ENCODE data around the gene SPATC1L.
"Not testable (repeated sequence)": the region's sequence is repeated elsewhere in the genome, so short reads cannot be mapped to it uniquely, and the experiment has no call there.

Gene SPATC1L

DNA sequence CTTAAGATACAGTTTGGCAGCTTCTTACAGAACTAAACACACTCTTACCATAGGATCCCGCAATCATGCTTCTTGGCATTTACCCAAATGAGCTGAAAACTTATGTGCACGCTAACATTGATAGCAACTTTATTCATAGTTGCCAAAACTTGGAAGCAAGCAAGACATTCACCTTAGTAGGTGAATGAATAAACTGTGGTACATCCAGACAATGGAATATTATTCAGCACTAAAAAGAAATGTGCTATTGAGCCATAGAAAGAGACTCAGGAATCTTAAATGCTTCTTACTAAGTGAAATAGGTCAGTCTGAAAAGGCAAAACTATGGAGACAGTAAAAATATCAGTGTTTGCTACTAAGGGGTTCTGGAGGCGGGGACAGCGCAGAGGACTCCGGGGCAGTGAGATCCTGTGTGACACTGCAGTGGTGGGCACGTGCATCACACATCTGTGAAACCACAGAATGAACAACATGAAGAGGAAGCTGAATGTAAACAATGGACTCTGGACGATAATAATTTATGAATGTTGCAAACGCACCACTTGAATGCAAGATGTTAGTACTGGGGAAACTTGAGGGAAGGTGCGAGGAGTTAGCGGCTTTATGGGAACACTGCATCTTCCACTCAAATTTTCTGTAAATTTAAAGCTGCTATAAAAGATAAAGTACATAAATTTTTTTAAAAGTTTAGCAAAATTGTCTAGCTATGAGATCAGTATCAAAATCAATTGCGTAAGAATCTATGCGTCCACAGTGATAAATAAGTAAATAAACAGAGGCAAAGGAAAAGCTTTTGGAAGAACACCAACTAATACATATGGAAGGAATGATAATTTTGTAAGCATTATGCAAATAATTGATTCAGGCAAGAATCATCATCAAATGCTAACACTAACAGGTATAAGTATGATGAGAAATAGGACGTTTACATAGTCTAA, 15.4 kb upstream of the SPATC1L start:
- ATAC-seq (no peak), DNase-seq (no peak)

DNA sequence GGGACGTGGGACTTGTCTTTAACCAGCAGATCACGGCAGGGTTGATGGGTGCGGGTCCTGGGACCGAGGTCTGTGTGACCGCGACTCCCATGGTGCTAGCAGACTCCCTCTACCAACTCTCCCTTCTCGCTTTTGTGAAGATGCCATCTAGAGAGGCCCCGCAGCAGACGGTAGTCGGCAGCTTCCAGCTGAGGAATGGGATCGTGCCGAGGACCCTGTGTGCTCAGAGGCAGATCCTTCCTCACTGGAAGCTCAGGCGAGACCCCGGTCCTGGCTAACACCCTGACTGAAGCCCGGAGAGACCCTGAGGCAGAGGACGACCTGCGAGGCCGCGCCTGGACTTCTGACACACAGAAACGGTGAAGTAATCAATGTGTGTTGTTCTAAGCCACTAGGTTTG, 12.5 kb upstream of the SPATC1L start:
- ATAC-seq = no peak
- no peak for DNase-seq

DNA sequence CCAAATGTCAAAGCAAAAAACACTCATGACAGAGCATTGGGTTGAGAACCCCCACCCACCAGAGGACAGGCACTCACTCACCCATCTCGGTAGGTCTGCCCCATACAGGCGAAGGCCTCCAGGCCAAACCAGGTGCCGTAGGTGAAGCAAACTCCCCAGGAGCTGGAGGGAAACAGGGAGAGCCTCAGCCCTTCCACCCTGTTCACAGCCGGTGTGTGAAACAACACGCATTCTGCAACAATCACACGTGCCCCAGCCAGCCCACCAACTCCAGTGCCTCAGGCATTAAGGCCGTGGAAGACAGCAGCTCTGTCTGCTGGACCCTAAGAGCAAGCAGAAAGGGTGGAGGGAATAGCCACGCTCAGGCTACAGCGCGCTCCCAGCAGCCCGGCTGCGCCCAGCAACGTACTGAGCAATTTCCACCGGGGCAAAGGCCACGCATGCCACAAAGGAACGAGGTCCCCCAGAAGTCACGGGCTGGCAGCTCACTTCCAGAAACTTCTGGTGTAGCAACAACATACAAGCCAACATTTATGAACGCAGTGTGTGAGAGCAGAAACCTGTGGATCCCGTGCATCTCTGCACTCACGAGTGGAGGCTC, 11.4 kb upstream of the SPATC1L start:
- DNase-seq (no peak), ATAC-seq (no peak)

DNA sequence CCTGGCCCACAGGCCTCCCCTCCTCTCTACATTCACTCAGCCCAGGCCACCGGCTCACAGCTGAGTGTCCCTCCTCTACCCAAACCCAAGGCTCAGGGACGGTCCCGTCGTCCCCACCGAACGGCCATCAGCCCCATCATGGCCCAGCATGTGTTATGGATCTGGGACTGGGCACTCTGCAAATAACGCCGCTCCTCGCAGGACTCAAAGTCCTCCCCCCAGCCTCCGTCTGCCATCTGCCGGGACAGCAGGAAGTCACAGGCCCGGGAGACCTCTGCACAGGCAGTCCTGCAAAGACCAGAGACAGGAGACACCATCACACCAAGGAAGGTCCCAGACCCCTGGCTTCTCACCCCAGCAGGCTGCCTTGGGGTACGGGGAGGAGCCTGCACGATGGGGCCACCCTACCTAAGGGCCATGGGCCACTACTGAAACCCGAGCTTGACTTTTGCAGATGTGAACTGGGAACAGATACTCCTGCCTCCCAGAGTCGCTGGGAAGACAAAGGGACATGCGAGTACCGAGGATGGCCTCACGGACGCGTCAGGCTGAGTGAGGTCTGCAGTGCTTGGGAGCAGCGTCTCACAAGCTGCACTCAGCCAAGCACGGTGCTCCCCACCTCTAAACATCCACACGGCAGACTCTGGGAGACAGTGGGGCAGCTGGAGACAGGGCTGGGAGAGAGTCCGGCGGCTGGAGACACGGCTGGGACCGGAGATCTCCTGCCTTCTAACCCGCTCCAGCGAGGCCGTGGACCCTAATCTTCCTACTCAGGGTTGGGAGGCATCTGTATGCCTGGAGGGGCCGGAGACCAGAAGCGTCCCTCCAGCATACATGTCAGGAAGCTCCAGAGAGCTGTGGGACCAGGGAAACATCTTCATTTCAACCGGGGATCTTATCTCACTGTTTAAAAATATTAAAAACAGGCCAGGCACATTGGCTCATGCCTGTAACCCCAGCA, 10.4 kb upstream of the SPATC1L start:
- no peak for ATAC-seq

GRCh38 chr21:46193829-46194373, 9.6 kb upstream of the SPATC1L start:
- ATAC-seq = no peak
- DNase-seq = no peak

More for the DNA sequence above, 10.4 kb upstream of the SPATC1L start:
- DNase-seq = no peak

DNA sequence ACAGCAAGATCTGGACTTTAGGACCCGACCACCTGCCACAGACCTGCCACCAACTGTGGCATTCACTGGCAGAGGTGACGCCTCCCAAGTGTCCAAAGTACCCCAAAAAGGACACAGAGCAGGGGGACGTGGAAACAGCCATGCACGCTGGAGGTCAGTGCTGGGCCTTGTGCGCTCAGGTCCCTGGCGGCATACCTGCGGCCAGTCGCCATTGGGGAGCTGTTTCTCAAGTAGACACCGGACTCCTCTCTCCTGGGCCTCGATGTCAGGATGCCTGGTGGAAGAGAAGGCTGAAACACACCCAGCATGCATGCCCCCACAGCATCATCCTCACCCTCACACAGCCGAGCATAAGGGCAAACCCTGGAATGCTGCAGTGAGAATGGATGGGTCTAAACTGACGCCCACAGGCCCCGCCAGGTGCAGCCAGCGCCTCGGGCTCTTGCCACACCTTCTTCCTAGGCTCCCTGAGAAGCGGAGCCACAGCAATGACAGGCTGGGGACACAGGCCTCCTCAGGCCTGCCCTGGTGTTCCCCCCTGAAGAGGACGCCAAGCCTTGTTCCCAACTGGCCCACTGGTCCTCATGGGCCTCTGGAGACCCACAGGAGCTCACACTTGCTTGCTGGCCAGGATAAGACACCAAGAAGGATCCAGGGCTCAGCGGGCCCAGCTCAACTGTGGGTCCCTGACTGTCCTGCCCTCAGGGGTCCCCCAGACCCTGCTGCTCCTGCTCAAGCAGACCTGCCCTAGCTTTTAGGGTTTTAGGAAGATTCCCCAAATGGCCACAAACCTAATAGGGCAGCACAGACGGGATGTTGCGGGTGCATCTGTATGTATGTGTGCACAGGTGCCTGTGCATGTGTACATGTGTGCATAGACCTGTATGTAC, 7.7 kb upstream of the SPATC1L start:
- DNase-seq = no peak
- no peak for ATAC-seq

GRCh38 chr21:46191257-46191685, 7.0 kb upstream of the SPATC1L start:
- no peak for ATAC-seq
- DNase-seq = no peak

- ATAC-seq (peak; percentile 41), DNase-seq (no peak)
Measured at GRCh38 chr21:46190491-46191131, 6.4 kb upstream of the SPATC1L start.

- no peak for DNase-seq
- no peak for ATAC-seq
Measured at GRCh38 chr21:46189959-46190490, 5.8 kb upstream of the SPATC1L start.

DNA sequence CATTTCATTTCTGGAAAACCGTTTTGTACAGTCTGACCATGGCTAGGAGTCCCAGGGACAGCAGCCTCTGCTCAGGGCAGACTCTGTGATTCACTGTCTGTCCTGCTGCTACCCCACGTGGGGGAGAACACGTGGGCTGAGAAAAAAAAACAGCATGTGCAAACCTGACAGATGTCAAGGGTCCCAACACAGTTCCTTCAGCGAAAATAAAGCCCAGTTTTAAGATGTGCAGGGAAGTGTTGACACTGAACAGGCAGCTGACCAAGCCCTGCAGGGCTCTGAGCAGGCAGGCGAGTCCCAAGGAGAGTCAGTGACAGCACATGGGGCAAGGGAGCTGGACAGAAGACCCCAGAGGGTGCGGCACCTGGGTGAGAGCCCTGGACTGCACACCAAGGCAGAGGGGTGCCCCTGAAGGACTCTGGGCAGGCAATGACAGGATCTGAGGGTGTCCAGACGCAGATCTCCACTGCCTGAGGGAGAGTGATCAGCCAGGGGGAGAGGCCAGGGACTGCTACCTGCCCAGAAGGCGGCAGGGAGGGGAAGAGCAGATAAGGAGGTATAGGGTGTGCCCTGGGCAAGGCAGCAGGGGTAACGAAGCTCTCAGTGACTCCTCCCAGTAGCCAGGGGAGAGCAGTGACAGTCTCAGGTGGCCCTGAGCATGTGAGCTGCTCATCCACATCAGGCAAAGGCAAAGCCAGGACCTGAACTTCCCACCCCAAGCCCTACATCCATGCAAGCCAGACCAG, 5.1 kb upstream of the SPATC1L start:
- DNase-seq (no peak), ATAC-seq (no peak)

GRCh38 chr21:46188226-46189212, 4.3 kb upstream of the SPATC1L start:
- ATAC-seq (no peak), DNase-seq (no peak)

GRCh38 chr21:46187814-46188213, 3.6 kb upstream of the SPATC1L start:
- no peak for ATAC-seq

DNA sequence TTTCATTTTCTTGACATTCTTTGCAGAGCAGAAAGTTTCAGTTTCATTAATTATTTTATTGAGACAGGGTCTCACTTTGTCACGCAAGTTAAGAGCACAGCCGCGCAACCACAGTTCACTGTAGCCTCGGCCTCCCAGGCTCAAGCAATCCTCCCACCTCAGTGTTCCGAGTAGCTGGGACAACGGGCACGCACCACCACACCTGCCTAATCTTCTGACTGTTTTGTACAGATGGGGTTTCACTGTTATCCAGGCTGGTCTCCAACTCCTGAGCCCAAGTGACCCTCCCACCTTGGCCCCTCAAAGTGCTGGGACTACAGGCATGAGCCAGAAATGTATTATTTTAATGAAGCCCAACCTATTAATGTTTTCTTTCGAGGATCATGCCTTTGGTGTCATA, 3.0 kb upstream of the SPATC1L start:
- no peak for ATAC-seq

More at GRCh38 chr21:46187814-46188213, 3.6 kb upstream of the SPATC1L start:
- DNase-seq = no peak

GRCh38 chr21:46185716-46186115, 1.5 kb upstream of the SPATC1L start:
- no peak for ATAC-seq
- DNase-seq = no peak

More for the DNA sequence above, 3.0 kb upstream of the SPATC1L start:
- DNase-seq = no peak

GRCh38 chr21:46184625-46185555, 631 bp upstream of the SPATC1L start:
- peak; percentile 64 for DNase-seq
- ATAC-seq = peak; percentile 75

DNA sequence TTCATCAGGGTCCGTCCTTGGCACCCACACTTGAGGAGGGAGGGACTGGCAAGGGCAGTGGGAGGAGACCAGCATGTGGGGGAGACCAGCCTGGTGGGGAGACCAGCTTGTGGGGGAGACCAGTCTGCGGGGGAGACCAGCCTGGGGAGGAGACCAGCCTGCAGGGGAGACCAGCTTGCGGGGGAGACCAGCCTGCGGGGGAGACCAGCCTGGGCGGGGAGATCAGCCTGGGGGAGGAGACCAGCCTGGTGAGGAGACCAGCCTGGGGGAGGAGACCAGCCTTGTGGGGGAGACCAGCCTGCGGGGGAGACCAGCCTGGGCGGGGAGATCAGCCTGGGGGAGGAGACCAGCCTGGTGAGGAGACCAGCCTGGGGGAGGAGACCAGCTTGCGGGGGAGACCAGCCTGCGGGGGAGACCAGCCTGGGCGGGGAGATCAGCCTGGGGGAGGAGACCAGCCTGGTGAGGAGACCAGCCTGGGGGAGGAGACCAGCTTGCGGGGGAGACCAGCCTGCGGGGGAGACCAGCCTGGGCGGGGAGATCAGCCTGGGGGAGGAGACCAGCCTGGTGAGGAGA, 836 bp downstream of the SPATC1L start:
- not testable (repeated sequence) for DNase-seq, ATAC-seq

Data from stimulated activated naive CD8-positive, alpha-beta T cell treated with anti-CD3 and anti-CD28 coated beads, Interleukin-15, Interleukin-2, amounts not matched to agents 100 U/mL and 50 U/mL, for 24 hours (primary cell).